ENCODE results near the gene CD52.
A peak's percentile ranks its signal among the peaks of the same experiment; 100 is the strongest.

Gene CD52

DNA sequence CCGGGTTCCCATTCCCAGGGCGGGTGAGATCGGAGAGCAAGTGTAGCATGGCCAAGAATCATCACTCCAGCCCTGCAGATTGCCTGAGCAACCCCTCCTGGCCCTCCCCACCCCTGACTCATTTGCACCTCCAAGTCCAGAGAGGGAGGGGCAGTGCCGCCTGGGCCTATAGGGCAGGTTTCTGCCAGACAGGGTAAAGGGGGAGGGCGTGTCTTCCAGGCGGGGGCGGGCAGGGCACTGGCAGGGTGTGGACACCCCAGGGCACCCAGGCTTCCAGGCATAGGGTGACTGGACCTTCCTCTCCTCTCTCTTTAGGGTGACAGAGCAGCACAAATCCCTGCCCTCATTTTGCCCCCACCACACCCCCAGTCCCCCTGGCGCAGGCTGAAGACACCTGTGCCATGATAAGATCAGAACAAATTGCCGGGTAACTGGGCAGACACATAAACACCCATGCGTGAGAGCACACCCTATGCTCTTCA is 39.4 kb downstream of the CD52 start:
- DNase-seq, result no peak

DNA sequence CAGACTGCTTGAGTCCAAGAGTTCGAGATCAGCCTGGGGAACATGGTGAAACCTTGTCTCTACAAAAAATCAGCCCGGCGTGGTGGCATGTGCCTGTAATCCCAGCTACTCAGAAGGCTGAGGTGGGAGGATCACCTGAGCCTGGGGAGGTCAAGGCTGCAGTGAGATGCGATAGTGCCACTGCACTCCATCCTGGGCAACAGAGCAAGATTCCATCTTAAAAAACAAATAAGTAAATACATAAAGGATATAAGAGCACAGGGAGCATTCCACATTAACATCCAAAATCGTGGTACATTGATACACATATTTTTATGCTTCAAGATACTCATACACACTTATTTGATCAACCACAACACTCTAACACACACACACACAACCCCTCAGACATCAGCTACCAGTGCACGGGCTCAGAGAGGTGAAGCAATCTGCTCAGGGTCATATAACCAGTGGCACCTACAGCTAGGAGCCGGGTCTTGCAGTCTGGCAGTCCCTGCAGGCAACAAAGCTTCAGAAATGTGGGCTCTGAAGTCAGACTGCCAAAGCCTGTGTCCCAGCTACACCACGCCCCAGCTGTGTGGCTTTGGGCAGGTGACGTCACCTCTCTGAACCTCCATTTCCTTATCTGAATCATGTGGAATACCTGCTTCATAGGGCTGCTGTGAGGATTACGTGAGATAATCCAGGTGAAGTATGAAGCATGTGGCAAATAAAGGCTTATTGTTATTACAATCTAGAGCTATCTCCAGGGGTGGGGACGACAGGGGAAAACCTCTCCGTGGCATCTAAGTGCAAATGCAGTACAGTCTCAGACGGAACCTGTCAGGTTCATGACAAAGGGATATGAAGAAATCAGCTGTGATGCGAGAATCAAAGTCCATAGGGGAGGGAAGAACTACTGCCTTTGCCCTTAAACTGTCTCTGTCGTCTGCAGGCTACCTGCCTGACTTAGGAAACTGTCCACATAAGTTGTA is 40.9 kb downstream of the CD52 start:
- no peak for DNase-seq

DNA sequence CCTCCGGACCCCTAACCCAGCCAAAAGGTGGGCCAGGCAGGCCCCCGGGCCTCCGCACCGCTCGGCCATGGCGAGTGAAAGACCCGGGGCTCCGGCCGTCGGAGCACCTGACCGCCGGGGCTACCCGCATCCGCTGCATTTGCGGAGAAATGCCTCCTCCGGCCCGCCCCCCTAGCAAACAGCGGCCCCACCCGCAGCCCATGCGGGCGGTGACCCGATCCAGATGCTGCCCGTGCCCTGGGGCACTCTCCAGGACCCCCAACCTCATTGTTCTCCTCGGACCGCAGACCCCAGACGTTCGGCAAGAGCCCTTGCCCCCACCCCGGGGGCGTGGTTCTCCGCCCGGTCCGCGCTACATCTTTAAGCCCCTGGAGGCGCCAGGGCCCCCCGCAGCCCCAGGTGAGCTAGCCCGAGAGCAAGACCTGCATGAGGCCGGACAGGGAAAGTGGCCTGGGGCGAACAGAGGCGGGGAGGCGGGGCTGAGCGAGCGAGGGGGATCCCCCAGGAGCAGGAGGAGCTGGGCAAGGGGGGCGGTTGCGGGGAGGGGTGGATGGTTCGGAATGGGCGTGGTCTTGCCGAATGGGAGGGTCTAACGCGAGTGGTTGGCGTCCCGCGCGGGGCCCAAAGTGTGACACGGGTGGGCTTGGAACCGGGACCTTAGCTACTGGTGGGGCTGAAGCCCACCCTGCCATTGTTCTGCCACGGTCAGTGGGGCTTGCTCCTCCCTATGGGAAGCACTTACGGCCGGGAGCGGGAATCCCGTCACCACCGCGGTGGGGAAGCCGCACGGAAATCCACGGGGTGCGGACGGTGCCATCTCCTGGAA is 42.4 kb downstream of the CD52 start:
- no peak for DNase-seq

DNA sequence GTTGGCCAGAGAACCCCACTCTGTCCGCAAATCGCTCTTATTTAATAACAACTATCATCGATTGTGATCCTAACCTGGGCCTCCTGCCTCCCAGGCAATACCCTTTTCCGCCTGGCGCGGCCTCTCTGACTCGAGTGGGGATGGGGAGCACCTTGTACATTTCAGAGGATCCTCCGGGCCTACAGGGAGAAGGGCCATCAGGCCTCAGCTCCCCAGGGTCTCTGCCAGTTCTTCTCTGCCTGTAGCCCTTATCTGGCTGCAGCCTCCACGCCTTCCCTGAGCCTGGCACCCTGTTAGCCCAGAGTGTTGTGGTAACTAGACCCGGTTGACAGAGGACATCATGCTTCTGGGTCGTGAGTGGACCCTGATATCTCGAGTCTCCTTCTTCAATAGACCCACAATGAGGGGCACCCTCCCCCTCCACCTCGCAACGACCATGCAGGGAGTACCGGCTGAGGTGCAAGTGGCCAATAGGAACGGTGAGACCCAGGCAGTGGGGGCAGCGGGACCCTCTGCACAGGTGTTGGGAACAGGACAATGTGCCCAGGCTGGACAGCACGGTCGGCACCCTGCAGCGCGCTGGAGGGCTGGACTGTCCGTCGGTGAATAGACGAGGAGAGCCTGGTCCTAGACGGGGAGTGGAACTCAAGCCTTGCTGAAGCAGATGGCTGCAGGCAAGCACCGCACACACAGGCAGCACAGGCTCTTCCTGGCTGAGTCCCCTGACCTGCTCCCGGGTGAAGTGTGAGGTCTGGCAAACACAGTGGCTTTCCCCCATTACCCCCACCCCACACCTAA is 43.2 kb downstream of the CD52 start:
- DNase-seq, result no peak

DNA sequence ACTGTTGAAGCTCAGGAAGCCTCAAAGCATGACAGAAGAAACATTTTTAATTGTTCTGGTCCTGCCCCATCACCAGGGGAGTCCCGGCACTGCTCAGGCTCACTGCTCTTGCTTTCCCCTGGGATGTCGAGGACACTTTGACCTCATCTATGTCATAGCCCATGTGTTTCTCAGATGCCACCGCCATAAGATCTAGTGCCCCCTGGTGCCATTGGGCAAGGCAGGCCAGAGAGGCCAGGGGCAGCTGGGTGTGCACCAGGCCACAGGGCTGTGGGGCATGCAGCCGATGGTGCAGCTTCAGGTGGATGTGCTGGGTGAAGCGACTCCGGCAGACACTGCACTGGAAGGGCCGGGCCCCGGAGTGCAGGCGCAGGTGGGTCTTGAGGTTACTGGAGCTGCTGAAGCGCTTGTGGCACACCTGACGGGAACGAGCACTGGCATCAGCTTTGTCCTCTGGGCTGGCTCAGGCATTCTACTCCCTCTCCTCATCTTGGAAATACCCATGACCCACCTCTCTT is 43.9 kb downstream of the CD52 start:
- no peak for DNase-seq

DNA sequence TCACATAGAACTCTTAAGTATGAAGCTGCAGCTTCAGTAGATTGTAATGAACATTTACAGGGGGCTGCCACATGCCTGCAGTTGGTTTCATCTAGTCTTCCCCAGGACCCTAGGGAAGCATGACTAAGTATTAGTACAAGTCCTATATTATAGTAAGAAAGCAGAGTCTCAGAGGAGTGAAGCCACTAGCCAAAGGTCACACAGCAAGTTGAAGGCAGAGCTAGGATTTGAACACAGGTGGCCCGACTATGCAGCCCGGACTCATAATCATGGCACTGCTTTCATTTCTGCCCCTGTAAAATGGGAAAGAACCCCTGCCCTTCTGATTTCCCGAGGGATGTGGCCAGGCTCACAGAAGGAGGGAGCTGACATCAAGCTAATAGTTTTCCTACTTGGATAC is 44.6 kb downstream of the CD52 start:
- no peak for DNase-seq

DNA sequence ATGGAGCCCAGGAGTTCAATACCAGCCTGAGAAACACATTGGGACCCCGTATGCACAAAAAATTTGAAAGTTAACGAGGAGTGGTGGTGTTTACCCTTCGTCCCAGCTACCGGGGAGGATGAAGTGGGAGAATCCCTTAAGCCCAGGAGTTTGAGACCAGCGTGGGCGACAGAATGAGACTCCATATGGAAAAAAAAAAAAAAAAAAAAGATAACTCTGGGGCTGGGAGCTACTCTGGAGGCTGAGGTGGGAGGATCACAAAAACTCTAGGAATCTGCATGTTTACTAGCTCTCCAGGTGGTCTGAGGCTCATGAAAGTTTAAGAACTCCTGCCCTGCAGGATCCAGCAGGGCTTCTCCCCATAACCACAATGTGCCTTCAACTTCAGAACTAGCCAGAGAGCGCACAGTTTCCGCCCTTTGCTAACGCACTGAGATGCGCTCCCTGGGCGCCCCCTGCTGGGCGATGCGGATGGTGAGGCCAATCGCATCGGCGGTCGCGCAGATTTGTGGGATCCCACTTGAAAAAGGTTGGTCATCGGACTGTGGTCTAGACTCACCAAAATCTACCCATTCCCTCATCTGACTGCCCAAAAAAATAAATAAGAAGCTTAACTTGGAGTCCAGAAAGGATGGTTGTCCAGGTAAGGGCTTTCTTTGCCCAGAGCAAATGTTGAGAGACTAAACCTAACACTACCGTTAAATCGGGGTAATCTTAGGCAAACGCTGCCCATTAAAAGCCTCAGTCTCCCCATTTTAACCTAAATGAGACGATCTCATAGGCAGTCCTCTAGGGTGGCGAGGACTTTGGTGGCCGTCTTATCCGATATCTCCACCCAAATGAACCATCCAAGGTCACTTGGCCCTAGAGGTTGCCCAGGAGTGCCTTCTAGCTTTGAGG is 46.0 kb downstream of the CD52 start:
- peak; percentile 81 for DNase-seq

DNA sequence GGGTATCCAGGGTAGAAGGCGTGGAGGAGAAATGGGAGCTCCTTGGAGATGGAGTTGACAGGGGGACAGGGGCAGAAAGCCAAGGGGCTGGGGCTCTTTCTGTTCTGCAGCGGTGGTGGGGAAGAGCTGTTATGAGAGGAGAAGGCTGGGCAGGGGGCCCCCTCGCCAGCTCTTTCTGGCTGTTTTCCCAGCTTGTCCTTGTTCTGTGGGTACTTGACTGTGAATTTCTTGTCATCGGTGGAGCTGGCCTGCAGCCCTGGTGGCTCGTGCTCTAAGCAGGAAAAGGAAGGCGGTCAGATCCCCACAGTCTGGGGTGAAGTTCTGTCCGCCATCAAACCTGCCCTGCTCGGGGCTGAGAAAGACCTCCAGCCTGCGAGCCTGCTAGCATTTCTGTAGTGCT is 47.2 kb downstream of the CD52 start:
- DNase-seq, result no peak

DNA sequence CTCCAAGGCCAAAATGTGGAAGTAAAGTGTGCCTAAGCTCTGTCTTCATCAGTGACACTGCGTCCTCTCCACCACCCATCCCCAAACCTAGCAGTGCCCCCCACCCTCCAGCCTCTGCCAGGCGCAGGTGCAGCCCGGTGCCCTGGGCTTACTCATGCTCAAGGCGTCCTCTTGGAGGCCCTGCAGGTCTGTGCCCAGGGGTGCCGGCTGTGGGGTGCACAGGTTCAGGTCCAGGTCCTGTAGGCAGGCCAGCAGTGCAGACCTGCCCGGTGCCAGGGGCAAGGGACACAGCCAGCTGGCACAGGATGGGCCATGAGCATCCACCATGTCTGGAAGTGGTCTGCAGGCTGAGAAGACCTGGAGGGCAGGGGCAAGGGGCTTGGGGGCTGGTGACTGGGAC is 49.7 kb downstream of the CD52 start:
- DNase-seq, result no peak

DNA sequence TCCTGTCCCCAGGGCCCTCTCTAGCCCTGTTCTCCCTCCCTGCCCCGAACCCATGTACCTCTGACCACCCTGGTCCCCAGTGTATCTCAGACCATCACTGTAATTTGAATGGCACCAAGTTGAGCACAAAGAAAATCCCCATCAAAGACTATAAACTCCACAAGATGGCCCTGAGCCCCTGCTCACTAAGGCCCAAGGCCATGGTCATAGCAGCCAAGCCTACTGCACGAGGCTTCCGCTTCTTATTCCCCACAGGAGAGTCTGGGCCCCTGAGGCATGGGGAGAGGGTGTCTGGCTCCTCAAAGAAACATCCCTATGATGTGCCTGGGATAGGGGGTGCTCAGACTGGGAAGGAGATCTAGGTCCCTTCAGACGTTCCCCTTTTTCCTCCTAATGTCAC is 50.2 kb downstream of the CD52 start:
- no peak for DNase-seq

DNA sequence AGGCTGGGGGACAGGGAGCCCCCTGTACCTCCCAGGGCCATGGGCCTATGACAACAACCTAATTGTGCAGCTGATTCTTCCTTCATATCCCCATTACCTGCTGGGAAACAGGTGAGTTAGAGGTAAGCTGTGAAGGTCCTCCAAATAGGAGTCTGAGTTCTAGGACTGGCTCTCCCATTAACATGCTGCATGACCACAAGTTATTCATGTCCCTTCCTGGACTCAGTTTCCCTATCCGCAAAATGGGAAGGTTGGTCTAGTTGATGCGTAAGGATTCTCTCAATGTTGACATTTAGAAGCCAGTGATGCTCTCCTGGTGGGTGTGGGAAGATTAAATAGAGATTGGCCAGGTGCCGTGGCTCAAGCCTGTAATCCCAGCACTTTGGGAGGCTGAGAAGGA is 50.7 kb downstream of the CD52 start:
- DNase-seq, result no peak

Measured in NCI-H510A treated with DMSO at 0.1 percent for 48 hours (cell line).